Erythroblast (primary cell): ENCODE measurements around the gene FXYD5.

Experiments
- DNase-seq, 2 experiments: peaks; one replicate each; lab custom pipeline; 2025; lab: John Stamatoyannopoulos, UW
- GATA1 ChIP-seq: IDR thresholded peaks from 2 replicates; pipeline ENCODE4 v1.6.1; 2011; ENCODE audit warnings: low read depth, mild to moderate bottlenecking, control low read depth, low read length, moderate library complexity
- POLR2A ChIP-seq: IDR thresholded peaks from 2 replicates; pipeline ENCODE4 v1.6.1; 2011; ENCODE audit warnings: mild to moderate bottlenecking, low read length

FXYD5 gene

GRCh38 chr19:35154525-35155406 is at the start of gene FXYD5:
FXYD5 (plus strand) TSS chr19:35154735; CDS start chr19:35155551, 816 bp downstream.
- peak in 1 of 2 experiments; percentile 49 for DNase-seq
- TF ChIP-seq GATA1 (no peak), POLR2A (peak; percentile 69)

- DNase-seq = no peak
- no peak for TF ChIP-seq GATA1
- TF ChIP-seq POLR2A = no peak
These were observed 49.5 kb upstream of the FXYD5 start for GRCh38 chr19:35105047-35105410.

GRCh38 chr19:35105411-35106290 is 48.9 kb upstream of the FXYD5 start:
- TF ChIP-seq POLR2A (no peak), GATA1 (no peak)
- DNase-seq = peak in 1 of 2 experiments; percentile 13

- no peak for TF ChIP-seq GATA1
- TF ChIP-seq POLR2A = no peak
These were observed 48.3 kb upstream of the FXYD5 start for GRCh38 chr19:35106291-35106583.

GRCh38 chr19:35106898-35107541 is 47.5 kb upstream of the FXYD5 start:
- no peak for DNase-seq
- TF ChIP-seq POLR2A (no peak), GATA1 (no peak)

More at GRCh38 chr19:35106291-35106583, 48.3 kb upstream of the FXYD5 start:
- DNase-seq = no peak

- DNase-seq = no peak
- TF ChIP-seq GATA1 (no peak), POLR2A (no peak)
These were observed 47.0 kb upstream of the FXYD5 start for GRCh38 chr19:35107545-35107944.

GRCh38 chr19:35108730-35109129 is 45.8 kb upstream of the FXYD5 start:
- TF ChIP-seq GATA1 (no peak), POLR2A (no peak)
- no peak for DNase-seq

GRCh38 chr19:35109395-35110112 is 45.0 kb upstream of the FXYD5 start:
- TF ChIP-seq GATA1 (no peak), POLR2A (no peak)
- no peak for DNase-seq

- DNase-seq = no peak
- TF ChIP-seq GATA1 (no peak), POLR2A (no peak)
These were observed 43.6 kb upstream of the FXYD5 start for GRCh38 chr19:35110974-35111373.

GRCh38 chr19:35112995-35113688 is 41.4 kb upstream of the FXYD5 start:
- DNase-seq = no peak
- TF ChIP-seq POLR2A (no peak), GATA1 (no peak)

GRCh38 chr19:35114353-35115176 is 40.0 kb upstream of the FXYD5 start:
- DNase-seq = peak; percentile 57 to 76
- no peak for TF ChIP-seq GATA1
- no peak for TF ChIP-seq POLR2A
